ENCODE results near the gene MMS19. TPM values are rescaled to one million over a fixed set of nuclear protein-coding genes. Genes with fewer than 3 reads are reported as not detected.
"Not testable (repeated sequence)": the region's sequence is repeated elsewhere in the genome, so short reads cannot be mapped to it uniquely, and the experiment has no call there.

Gene MMS19
- total and polyA plus RNA-seq, 4 donors, result 16.2 to 73.4 (median 49.0) TPM

GRCh38 chr10:97485647-97486281 is 12.5 kb downstream of the MMS19 start:
- 93 to 96% methylated on average over 4 of the region's 4 CpGs for WGBS, 2 donors
- Histone ChIP-seq H3K9me3 (ENCODE audit: control insufficient read depth, low read length) (no peaks in the 10 kb centered on the region), H3K27me3 (ENCODE audit: control insufficient read depth in 1 of 2, insufficient read depth in 2 of 2, low read length in 1 of 2) (no peaks in the 10 kb centered on the region), H3K4me3 (ENCODE audit: low read length in 2 of 2) (no peak overlapping the region), H3K36me3 (ENCODE audit: control insufficient read depth in 1 of 2, insufficient read depth in 2 of 2, low read length in 1 of 2) (peaks cover 0 to 2% of the 10 kb centered on the region in 2 donors), H3K4me1 (ENCODE audit: control insufficient read depth in 1 of 2, insufficient read depth in 2 of 2, low read length in 2 of 2) (no peaks in the 10 kb centered on the region), H3K27ac (ENCODE audit: low read depth in 1 of 2, low read length in 2 of 2) (no peak overlapping the region)
- ATAC-seq (ENCODE audit: low FRiP score), result no peak
- intact Hi-C loops (cut with DNase I), result no loop called here
- DNase-seq, result no peak

- intact Hi-C loops (cut with DNase I), result no loop called here
- Histone ChIP-seq H3K27ac (ENCODE audit: low read depth in 1 of 2, low read length in 2 of 2) (no peak overlapping the region), H3K4me1 (ENCODE audit: control insufficient read depth in 1 of 2, insufficient read depth in 2 of 2, low read length in 2 of 2) (peaks cover 0 to 2% of the 10 kb centered on the region in 2 donors), H3K27me3 (ENCODE audit: control insufficient read depth in 1 of 2, insufficient read depth in 2 of 2, low read length in 1 of 2) (no peaks in the 10 kb centered on the region), H3K36me3 (ENCODE audit: control insufficient read depth in 1 of 2, insufficient read depth in 2 of 2, low read length in 1 of 2) (peaks cover 0 to 3% of the 10 kb centered on the region in 2 donors), H3K9me3 (ENCODE audit: control insufficient read depth, low read length) (no peaks in the 10 kb centered on the region), H3K4me3 (ENCODE audit: low read length in 2 of 2) (no peak overlapping the region)
- ATAC-seq (ENCODE audit: low FRiP score) (no peak), DNase-seq (no peak)
- WGBS, 2 donors, result 89 to 100% methylated on average over 1 of the region's 1 CpG
Measured at GRCh38 chr10:97483921-97484320, 14.3 kb downstream of the MMS19 start.

GRCh38 chr10:97483506-97483905 is 14.7 kb downstream of the MMS19 start:
- 77 to 86% methylated on average over 3 of the region's 3 CpGs for WGBS, 2 donors
- peaks cover 0 to 3% of the 10 kb centered on the region in 2 donors for H3K36me3 ChIP-seq (ENCODE audit: control insufficient read depth in 1 of 2, insufficient read depth in 2 of 2, low read length in 1 of 2)

GRCh38 chr10:97482381-97482780 is 15.8 kb downstream of the MMS19 start:
- no peak overlapping the region for H3K27ac ChIP-seq (ENCODE audit: low read depth in 1 of 2, low read length in 2 of 2)
- 85 to 93% methylated on average over 1 of the region's 1 CpG for WGBS, 2 donors
- H3K36me3 ChIP-seq (ENCODE audit: control insufficient read depth in 1 of 2, insufficient read depth in 2 of 2, low read length in 1 of 2), result peaks cover 4 to 9% of the 10 kb centered on the region in 2 donors
- DNase-seq (no peak), ATAC-seq (ENCODE audit: low FRiP score) (no peak)
- H3K9me3 ChIP-seq (ENCODE audit: control insufficient read depth, low read length), result no peaks in the 10 kb centered on the region
- peaks cover 0 to 2% of the 10 kb centered on the region in 2 donors for H3K4me1 ChIP-seq (ENCODE audit: control insufficient read depth in 1 of 2, insufficient read depth in 2 of 2, low read length in 2 of 2)
- no peaks in the 10 kb centered on the region for H3K27me3 ChIP-seq (ENCODE audit: control insufficient read depth in 1 of 2, insufficient read depth in 2 of 2, low read length in 1 of 2)
- H3K4me3 ChIP-seq (ENCODE audit: low read length in 2 of 2), result no peak overlapping the region
- intact Hi-C loops (cut with DNase I), result no loop called here

More at GRCh38 chr10:97483506-97483905, 14.7 kb downstream of the MMS19 start:
- ATAC-seq (ENCODE audit: low FRiP score), result no peak
- DNase-seq, result no peak
- Histone ChIP-seq H3K27me3 (ENCODE audit: control insufficient read depth in 1 of 2, insufficient read depth in 2 of 2, low read length in 1 of 2) (no peaks in the 10 kb centered on the region), H3K4me3 (ENCODE audit: low read length in 2 of 2) (no peak overlapping the region), H3K9me3 (ENCODE audit: control insufficient read depth, low read length) (no peaks in the 10 kb centered on the region), H3K4me1 (ENCODE audit: control insufficient read depth in 1 of 2, insufficient read depth in 2 of 2, low read length in 2 of 2) (peaks cover 0 to 2% of the 10 kb centered on the region in 2 donors), H3K27ac (ENCODE audit: low read depth in 1 of 2, low read length in 2 of 2) (peak overlapping the region in 1 of 2 donors; percentile 3)
- intact Hi-C loops (cut with DNase I), result no loop called here

DNA sequence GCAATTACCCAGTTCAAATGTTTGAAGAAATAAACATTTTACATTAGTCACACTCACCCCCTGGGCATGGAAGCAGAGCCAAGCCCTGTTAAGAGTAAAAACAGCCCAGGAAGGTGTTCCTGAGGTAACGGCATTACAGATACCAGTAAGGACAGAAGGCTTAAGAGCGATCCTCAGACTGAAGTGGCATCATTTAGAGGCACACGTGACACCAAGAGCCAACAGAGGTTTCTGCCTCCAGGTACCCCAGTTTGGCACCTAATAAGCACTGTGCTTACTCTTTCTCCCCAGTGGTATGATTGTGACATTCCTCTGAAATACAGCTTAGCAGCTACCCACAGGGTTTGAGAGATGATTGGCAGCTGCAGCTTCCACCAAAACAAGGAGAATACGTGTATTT is 17.2 kb downstream of the MMS19 start:
- DNase-seq (no peak), ATAC-seq (ENCODE audit: low FRiP score) (no peak)
- no peak overlapping the region for H3K27ac ChIP-seq (ENCODE audit: low read depth in 1 of 2, low read length in 2 of 2)
- H3K36me3 ChIP-seq (ENCODE audit: control insufficient read depth in 1 of 2, insufficient read depth in 2 of 2, low read length in 1 of 2), result peaks cover 4 to 10% of the 10 kb centered on the region in 2 donors
- H3K4me1 ChIP-seq (ENCODE audit: control insufficient read depth in 1 of 2, insufficient read depth in 2 of 2, low read length in 2 of 2), result peaks cover 0 to 2% of the 10 kb centered on the region in 2 donors
- no peaks in the 10 kb centered on the region for H3K27me3 ChIP-seq (ENCODE audit: control insufficient read depth in 1 of 2, insufficient read depth in 2 of 2, low read length in 1 of 2)
- WGBS, 2 donors, result 85 to 90% methylated on average over 4 of the region's 4 CpGs
- H3K9me3 ChIP-seq (ENCODE audit: control insufficient read depth, low read length), result no peaks in the 10 kb centered on the region
- no peak overlapping the region for H3K4me3 ChIP-seq (ENCODE audit: low read length in 2 of 2)
- intact Hi-C loops (cut with DNase I), result no loop called here

GRCh38 chr10:97479939-97480338 is 18.3 kb downstream of the MMS19 start:
- WGBS, 2 donors, result 66 to 72% methylated on average over 9 of the region's 9 CpGs
- Histone ChIP-seq H3K27ac (ENCODE audit: low read depth in 1 of 2, low read length in 2 of 2) (no peak overlapping the region), H3K4me3 (ENCODE audit: low read length in 2 of 2) (no peak overlapping the region), H3K9me3 (ENCODE audit: control insufficient read depth, low read length) (no peaks in the 10 kb centered on the region), H3K4me1 (ENCODE audit: control insufficient read depth in 1 of 2, insufficient read depth in 2 of 2, low read length in 2 of 2) (peaks cover 0 to 2% of the 10 kb centered on the region in 2 donors), H3K27me3 (ENCODE audit: control insufficient read depth in 1 of 2, insufficient read depth in 2 of 2, low read length in 1 of 2) (no peaks in the 10 kb centered on the region), H3K36me3 (ENCODE audit: control insufficient read depth in 1 of 2, insufficient read depth in 2 of 2, low read length in 1 of 2) (peaks cover 8 to 10% of the 10 kb centered on the region in 2 donors)
- no peak for ATAC-seq (ENCODE audit: low FRiP score)
- intact Hi-C loops (cut with DNase I), result no loop called here
- no peak for DNase-seq

DNA sequence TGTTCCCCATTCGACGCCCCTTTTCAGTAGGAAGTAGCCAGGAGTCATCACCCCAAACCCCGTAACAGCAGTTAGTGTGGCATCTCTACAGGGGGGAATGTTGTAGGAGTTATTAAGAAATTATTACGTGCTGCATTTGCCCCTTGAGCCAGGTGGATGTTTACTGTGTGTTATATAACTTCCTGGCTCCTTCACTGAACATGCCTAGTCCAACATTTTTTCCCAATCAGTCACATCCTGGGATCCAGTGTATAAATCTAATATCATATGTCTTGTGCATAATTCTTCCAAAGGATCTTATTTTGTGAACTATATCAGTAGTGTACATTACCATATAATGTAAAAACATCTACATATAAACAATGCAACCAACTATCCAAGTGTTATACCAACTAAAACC is 18.8 kb downstream of the MMS19 start:
- WGBS, 2 donors, result 73 to 74% methylated on average over 4 of the region's 4 CpGs
- H3K4me3 ChIP-seq (ENCODE audit: low read length in 2 of 2); DNase-seq; H3K27ac ChIP-seq (ENCODE audit: low read depth in 1 of 2, low read length in 2 of 2); H3K9me3 ChIP-seq (ENCODE audit: control insufficient read depth, low read length); H3K4me1 ChIP-seq (ENCODE audit: control insufficient read depth in 1 of 2, insufficient read depth in 2 of 2, low read length in 2 of 2); ATAC-seq (ENCODE audit: low FRiP score); intact Hi-C loops (cut with DNase I); H3K36me3 ChIP-seq (ENCODE audit: control insufficient read depth in 1 of 2, insufficient read depth in 2 of 2, low read length in 1 of 2); H3K27me3 ChIP-seq (ENCODE audit: control insufficient read depth in 1 of 2, insufficient read depth in 2 of 2, low read length in 1 of 2): not testable (repeated sequence)

DNA sequence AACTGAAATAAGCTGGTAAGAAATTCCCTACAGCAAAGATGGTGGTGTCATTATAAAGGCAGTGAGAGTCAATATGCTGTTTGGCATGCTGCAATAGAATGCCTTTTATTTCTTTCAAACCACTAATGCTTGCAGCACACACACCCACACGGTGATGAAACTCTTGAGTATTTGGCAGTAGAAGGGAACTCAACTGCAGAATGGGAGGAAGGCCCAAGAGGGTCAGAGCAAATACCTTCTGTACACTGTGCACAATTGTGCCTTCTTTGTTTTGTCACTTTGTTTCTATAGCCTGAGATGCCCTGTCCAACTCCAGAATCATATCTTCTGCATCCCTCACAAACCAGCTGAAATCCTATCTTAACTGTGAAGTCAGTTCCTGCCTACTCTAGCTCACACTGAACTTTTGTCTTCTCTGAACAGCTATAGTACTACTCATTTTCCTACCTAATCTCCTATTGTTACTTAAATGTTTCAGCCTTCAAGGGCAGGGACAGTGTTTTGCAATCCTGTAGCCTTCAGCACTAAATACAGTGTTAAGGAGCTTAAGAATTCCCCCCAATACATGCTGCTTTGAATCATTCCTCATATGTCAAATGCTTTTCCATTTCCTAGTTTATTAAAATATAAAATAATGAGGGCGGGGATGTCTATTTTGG is 22.2 kb downstream of the MMS19 start:
- WGBS, 2 donors, result 61 to 64% methylated on average over 2 of the region's 2 CpGs

DNA sequence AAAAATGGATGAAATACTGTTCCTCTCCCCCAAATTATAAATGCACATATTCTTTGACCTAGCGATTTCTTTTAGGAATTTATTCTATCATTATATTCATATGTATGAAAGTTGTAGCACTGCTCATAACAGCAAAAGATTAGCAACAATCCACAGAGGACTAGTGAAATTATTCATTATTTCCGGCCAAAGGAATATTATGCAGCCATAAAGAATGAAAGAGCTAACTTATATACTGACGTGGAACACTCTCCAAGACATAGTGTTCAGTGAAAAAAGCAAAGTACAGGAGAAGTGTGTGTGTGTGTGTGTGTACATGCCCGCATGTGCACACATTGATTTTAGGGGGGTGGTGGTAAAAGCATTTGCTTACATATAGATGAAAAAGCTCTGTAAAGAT is 23.3 kb downstream of the MMS19 start:
- no peak overlapping the region for H3K27ac ChIP-seq (ENCODE audit: low read depth in 1 of 2, low read length in 2 of 2)
- 96 to 98% methylated on average over 4 of the region's 4 CpGs for WGBS, 2 donors
- no peak for DNase-seq
- peaks cover 0 to 2% of the 10 kb centered on the region in 2 donors for H3K4me1 ChIP-seq (ENCODE audit: control insufficient read depth in 1 of 2, insufficient read depth in 2 of 2, low read length in 2 of 2)
- no peaks in the 10 kb centered on the region for H3K9me3 ChIP-seq (ENCODE audit: control insufficient read depth, low read length)
- no peaks in the 10 kb centered on the region for H3K27me3 ChIP-seq (ENCODE audit: control insufficient read depth in 1 of 2, insufficient read depth in 2 of 2, low read length in 1 of 2)
- no peak for ATAC-seq (ENCODE audit: low FRiP score)
- intact Hi-C loops (cut with DNase I), result no loop called here
- H3K36me3 ChIP-seq (ENCODE audit: control insufficient read depth in 1 of 2, insufficient read depth in 2 of 2, low read length in 1 of 2), result peaks cover 10 to 16% of the 10 kb centered on the region in 2 donors
- no peak overlapping the region for H3K4me3 ChIP-seq (ENCODE audit: low read length in 2 of 2)

More for the DNA sequence above, 22.2 kb downstream of the MMS19 start:
- intact Hi-C loops (cut with DNase I), result no loop called here
- H3K4me1 ChIP-seq (ENCODE audit: control insufficient read depth in 1 of 2, insufficient read depth in 2 of 2, low read length in 2 of 2), result peaks cover 0 to 2% of the 10 kb centered on the region in 2 donors
- H3K27me3 ChIP-seq (ENCODE audit: control insufficient read depth in 1 of 2, insufficient read depth in 2 of 2, low read length in 1 of 2), result no peaks in the 10 kb centered on the region
- H3K36me3 ChIP-seq (ENCODE audit: control insufficient read depth in 1 of 2, insufficient read depth in 2 of 2, low read length in 1 of 2), result peaks cover 10% of the 10 kb centered on the region in 2 donors
- H3K27ac ChIP-seq (ENCODE audit: low read depth in 1 of 2, low read length in 2 of 2), result no peak overlapping the region
- no peak overlapping the region for H3K4me3 ChIP-seq (ENCODE audit: low read length in 2 of 2)
- no peak for DNase-seq
- ATAC-seq (ENCODE audit: low FRiP score), result no peak
- H3K9me3 ChIP-seq (ENCODE audit: control insufficient read depth, low read length), result no peaks in the 10 kb centered on the region

Measured in aorta (tissue), 5 donors.